ENCODE results near the gene OSBPL7. TPM values are rescaled to one million over a fixed set of nuclear protein-coding genes. Genes with fewer than 3 reads are reported as not detected.

The OSBPL7 gene
- polyA plus RNA-seq, 3 donors = 1.6 to 17.3 (median 1.6) TPM

DNA sequence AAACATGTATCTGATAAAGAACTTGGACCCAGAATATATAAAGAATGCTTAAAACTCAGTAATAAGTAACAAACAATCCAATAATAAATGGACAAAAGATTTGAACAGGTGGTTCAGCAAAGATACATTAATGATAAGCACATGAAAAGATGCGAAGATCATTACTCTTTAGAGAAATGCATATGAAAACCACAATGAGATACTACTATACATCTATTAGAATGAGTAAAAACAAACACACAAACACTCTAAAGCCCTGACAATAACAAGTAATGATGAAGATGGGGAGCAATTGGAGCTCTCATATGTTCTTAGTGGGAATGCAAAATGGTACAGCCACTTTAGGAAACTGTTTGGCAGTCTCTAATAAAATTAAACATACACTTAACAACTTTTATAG, 29.1 kb downstream of the OSBPL7 start:
- DNase-seq = no peak
- Mint-ChIP-seq H3K4me3 (peak overlapping the region in 1 of 2 donors; percentile 9), H3K4me1 (peaks cover 4% of the 10 kb centered on the region), H3K36me3 (no peaks in the 10 kb centered on the region), H3K9me3 (peaks cover 0 to 9% (median 2%) of the 10 kb centered on the region in 7 donors), H3K27ac (no peak overlapping the region), H3K27me3 (ENCODE audit: low read depth in 3 of 3) (peaks cover 55 to 77% (median 60%) of the 10 kb centered on the region in 3 donors)
- Histone ChIP-seq H3K36me3 (replicated peaks in 1 of 2; ENCODE audit: control insufficient read depth in 1 of 2, insufficient read depth in 2 of 2, low read length in 2 of 2) (no peaks in the 10 kb centered on the region), H4K20me1 (ENCODE audit: insufficient read depth, low read length) (no peaks in the 10 kb centered on the region), H3K9ac (ENCODE audit: insufficient read depth, low read length, poor library complexity, severe bottlenecking) (no peak overlapping the region), H3K27me3 (ENCODE audit: control insufficient read depth in 2 of 2, insufficient read depth in 2 of 2, low read length in 2 of 2) (peaks cover 38 to 70% of the 10 kb centered on the region in 2 donors), H3K9me3 (replicated peaks in 1 of 2; ENCODE audit: control insufficient read depth in 1 of 2, insufficient read depth in 1 of 2, low read length in 2 of 2) (peaks cover 0 to 6% of the 10 kb centered on the region in 2 donors), H3K4me3 (replicated peaks in 1 of 3; ENCODE audit: low read depth in 2 of 3, low read length in 3 of 3) (no peak overlapping the region), H3K4me1 (ENCODE audit: control insufficient read depth in 1 of 2, insufficient read depth in 2 of 2, low read length in 2 of 2) (peaks cover 7% of the 10 kb centered on the region in 2 donors), H2AFZ (ENCODE audit: insufficient read depth, low read depth, low read length, poor library complexity, severe bottlenecking) (no peak overlapping the region), H3K27ac (ENCODE audit: low read depth in 1 of 2, low read length in 2 of 2) (no peak overlapping the region), H3K79me2 (ENCODE audit: insufficient read depth, low read length) (no peaks in the 10 kb centered on the region), H3K4me2 (replicated peaks; ENCODE audit: extremely low read depth, low read length, poor library complexity, severe bottlenecking) (no peak overlapping the region)
- no CpG with 5 or more reads among the region's 1 CpG for WGBS (ENCODE audit: insufficient coverage)
- intact Hi-C loops (cut with micrococcal nuclease) = no loop called here
- no peak for TF ChIP-seq CTCF (IDR thresholded peaks at IDR 0.05)

DNA sequence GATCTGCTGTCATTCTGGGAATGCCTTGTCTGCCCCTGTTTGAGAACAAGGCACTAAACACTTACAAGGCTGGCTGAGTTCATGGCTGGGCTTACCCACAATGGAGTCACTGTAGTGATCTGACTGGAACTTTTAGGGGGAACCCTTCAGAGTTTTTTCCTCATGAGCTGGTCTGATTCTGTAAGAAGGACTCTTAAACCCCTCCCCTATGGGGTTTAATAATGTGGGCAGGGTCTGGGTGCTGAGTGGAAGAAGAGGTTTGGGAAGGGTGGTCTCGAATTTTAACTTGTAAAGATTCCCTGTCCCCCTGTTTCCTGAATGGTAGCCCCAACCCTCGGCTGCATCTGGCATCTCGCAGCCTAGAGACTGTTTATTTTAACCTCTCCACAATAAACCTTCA, 30.6 kb downstream of the OSBPL7 start:
- H3K27me3 ChIP-seq (ENCODE audit: control insufficient read depth in 2 of 2, insufficient read depth in 2 of 2, low read length in 2 of 2) = peaks cover 38 to 71% of the 10 kb centered on the region in 2 donors

More for the DNA sequence above, 30.6 kb downstream of the OSBPL7 start:
- Histone ChIP-seq H3K27ac (ENCODE audit: low read depth in 1 of 2, low read length in 2 of 2) (no peak overlapping the region), H3K36me3 (replicated peaks in 1 of 2; ENCODE audit: control insufficient read depth in 1 of 2, insufficient read depth in 2 of 2, low read length in 2 of 2) (no peaks in the 10 kb centered on the region), H3K4me1 (ENCODE audit: control insufficient read depth in 1 of 2, insufficient read depth in 2 of 2, low read length in 2 of 2) (peaks cover 7% of the 10 kb centered on the region in 2 donors), H2AFZ (ENCODE audit: insufficient read depth, low read depth, low read length, poor library complexity, severe bottlenecking) (no peak overlapping the region), H3K9me3 (replicated peaks in 1 of 2; ENCODE audit: control insufficient read depth in 1 of 2, insufficient read depth in 1 of 2, low read length in 2 of 2) (peaks cover 0 to 6% of the 10 kb centered on the region in 2 donors), H3K9ac (ENCODE audit: insufficient read depth, low read length, poor library complexity, severe bottlenecking) (no peak overlapping the region), H3K4me3 (replicated peaks in 1 of 3; ENCODE audit: low read depth in 2 of 3, low read length in 3 of 3) (no peak overlapping the region), H3K4me2 (replicated peaks; ENCODE audit: extremely low read depth, low read length, poor library complexity, severe bottlenecking) (no peak overlapping the region), H4K20me1 (ENCODE audit: insufficient read depth, low read length) (no peaks in the 10 kb centered on the region), H3K79me2 (ENCODE audit: insufficient read depth, low read length) (no peaks in the 10 kb centered on the region)
- H3K4me1 Mint-ChIP-seq = peaks cover 4% of the 10 kb centered on the region
- H3K4me3 Mint-ChIP-seq = peak overlapping the region in 1 of 2 donors; percentile 80
- no CpG with 5 or more reads among the region's 3 CpGs for WGBS (ENCODE audit: insufficient coverage)
- H3K36me3 Mint-ChIP-seq = no peaks in the 10 kb centered on the region
- TF ChIP-seq CTCF (IDR thresholded peaks at IDR 0.05) = no peak
- H3K27ac Mint-ChIP-seq = peak overlapping the region in 1 of 7 donors; percentile 76
- H3K9me3 Mint-ChIP-seq = peaks cover 0 to 9% (median 2%) of the 10 kb centered on the region in 7 donors
- intact Hi-C loops (cut with micrococcal nuclease) = no loop called here
- H3K27me3 Mint-ChIP-seq (ENCODE audit: low read depth in 3 of 3) = peaks cover 61 to 84% (median 64%) of the 10 kb centered on the region in 3 donors
- no peak for DNase-seq
